NB4 (cell line): ENCODE measurements around the gene SPATA31E1.

Experiments
- MYC ChIP-seq: IDR thresholded peaks from 2 replicates; pipeline ENCODE4 v1.6.1; 2011; ENCODE audit warnings: low read depth, low read length
- TF ChIP-seq, protein P1 (sequence below): IDR thresholded peaks from one replicate; pipeline ENCODE4 v1.5.1; 2012; ENCODE audit warnings: low read depth, low read length

DNA sequence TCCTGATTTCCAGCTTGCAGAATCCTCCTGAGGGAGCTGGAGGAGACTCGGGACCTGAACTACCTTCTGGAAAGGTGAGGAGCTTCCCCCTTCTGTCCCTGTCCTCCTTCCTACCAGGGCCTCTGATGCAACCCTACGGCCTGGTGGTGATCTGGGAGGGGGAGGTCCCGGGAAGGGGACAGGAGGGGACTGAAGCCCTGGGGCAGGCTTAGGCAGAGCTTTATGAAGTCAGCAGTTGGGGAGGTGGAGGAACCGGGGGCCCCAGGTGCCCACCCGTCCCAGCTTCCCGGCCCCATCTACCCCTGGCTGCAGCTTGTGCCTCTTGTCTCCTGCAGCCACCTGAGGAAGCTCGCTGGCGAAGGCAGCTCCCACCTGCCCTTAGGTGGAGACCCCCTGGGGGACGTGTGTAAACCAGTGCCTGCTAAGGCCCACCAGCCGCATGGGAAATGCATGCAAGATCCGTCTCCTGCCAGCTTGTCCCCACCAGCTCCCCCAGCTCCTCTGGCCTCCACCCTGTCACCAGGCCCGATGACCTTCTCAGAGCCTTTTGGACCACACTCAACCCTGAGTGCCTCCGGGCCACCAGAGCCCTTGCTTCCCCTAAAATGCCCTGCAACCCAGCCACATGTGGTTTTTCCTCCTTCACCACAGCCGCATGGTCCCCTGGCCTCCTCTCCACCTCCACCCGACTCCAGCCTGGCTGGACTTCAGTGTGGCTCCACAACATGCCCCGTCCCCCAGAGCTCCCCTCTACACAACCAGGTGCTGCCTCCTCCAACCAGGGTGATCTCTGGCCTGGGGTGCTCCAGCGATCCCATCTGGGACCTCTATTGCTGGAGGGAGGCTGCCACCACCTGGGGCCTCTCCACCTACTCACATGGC is 2.1 kb downstream of the SPATA31E1 start:
- TF ChIP-seq, protein P1, sequence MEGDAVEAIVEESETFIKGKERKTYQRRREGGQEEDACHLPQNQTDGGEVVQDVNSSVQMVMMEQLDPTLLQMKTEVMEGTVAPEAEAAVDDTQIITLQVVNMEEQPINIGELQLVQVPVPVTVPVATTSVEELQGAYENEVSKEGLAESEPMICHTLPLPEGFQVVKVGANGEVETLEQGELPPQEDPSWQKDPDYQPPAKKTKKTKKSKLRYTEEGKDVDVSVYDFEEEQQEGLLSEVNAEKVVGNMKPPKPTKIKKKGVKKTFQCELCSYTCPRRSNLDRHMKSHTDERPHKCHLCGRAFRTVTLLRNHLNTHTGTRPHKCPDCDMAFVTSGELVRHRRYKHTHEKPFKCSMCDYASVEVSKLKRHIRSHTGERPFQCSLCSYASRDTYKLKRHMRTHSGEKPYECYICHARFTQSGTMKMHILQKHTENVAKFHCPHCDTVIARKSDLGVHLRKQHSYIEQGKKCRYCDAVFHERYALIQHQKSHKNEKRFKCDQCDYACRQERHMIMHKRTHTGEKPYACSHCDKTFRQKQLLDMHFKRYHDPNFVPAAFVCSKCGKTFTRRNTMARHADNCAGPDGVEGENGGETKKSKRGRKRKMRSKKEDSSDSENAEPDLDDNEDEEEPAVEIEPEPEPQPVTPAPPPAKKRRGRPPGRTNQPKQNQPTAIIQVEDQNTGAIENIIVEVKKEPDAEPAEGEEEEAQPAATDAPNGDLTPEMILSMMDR = no peak
- no peak for TF ChIP-seq MYC
